Activated CD8-positive, alpha-beta memory T cell treated with anti-CD3 and anti-CD28 coated beads, Interleukin-2, amount 50 U/mL, for 4 hours (primary cell): ENCODE measurements around the gene PSORS1C1.
"Not testable (repeated sequence)": the region's sequence is repeated elsewhere in the genome, so short reads cannot be mapped to it uniquely, and the experiment has no call there.

ENCODE experiments used
- DNase-seq: peaks from one replicate; pipeline ENCODE4 v3.0.0-alpha.2; 2020

Gene PSORS1C1

DNA sequence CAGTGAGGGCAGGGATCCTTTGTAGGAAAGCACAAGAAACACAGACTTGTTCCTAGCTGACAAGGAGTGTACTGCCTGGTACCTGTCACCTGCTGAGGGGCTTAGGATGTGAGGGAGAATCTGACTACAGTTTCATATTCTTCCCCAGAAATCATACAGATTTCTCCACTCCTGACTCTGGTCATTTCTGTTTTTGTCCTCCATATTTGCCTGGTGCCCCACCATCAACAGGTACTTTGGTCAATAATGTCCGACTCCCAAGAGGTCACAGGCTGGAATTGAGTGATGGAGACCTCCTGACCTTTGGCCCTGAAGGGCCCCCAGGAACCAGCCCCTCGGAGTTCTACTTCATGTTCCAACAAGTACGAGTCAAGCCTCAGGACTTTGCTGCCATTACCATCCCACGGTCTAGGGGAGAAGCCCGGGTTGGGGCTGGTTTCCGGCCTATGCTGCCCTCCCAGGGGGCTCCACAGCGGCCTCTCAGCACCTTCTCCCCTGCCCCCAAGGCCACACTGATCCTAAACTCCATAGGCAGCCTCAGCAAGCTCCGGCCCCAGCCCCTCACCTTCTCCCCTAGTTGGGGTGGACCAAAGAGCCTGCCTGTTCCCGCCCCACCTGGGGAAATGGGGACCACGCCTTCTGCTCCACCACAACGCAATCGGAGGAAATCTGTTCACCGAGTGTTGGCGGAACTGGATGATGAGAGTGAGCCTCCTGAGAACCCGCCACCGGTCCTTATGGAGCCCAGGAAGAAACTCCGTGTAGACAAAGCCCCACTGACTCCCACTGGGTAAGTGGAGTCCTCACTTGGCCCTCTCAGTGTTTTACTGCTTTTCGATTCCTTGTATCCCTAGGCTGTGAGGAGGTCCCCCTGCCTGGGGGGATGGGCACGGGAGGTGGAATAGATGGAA, 46.9 kb downstream of the PSORS1C1 start:
- DNase-seq, result no peak

- no peak for DNase-seq
Observed at GRCh38 chr6:31162463-31163165, 48.0 kb downstream of the PSORS1C1 start.

GRCh38 chr6:31163922-31164321, 49.3 kb downstream of the PSORS1C1 start:
- no peak for DNase-seq

DNA sequence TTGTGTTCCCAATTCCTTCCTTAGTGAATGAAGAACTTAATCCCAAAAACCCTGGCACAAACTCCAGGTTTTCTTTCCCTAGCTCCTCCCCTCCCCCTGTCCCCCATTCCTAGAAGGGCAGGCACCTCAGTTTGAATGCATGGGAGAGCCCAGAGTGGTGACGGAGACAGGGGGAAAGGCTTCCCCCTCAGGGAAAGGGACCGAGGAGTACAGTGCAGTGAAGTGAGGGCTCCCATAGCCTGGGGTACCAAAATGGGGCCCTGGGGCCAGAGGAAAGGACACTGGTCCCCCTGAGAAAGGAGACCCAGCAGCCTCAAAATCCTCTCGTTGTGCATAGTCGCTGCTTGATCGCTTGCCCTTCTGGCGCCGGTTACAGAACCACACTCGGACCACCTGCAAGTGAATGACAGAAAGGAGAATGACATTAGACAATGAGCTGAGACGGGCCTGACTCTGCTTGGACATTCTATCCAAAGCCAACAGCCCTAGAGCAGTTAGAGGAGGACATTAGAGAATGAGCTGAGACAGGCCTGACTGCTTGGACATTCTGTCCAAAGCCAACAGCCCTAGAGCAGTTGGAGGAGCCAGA, 50.0 kb downstream of the PSORS1C1 start:
- DNase-seq, result not testable (repeated sequence)

DNA sequence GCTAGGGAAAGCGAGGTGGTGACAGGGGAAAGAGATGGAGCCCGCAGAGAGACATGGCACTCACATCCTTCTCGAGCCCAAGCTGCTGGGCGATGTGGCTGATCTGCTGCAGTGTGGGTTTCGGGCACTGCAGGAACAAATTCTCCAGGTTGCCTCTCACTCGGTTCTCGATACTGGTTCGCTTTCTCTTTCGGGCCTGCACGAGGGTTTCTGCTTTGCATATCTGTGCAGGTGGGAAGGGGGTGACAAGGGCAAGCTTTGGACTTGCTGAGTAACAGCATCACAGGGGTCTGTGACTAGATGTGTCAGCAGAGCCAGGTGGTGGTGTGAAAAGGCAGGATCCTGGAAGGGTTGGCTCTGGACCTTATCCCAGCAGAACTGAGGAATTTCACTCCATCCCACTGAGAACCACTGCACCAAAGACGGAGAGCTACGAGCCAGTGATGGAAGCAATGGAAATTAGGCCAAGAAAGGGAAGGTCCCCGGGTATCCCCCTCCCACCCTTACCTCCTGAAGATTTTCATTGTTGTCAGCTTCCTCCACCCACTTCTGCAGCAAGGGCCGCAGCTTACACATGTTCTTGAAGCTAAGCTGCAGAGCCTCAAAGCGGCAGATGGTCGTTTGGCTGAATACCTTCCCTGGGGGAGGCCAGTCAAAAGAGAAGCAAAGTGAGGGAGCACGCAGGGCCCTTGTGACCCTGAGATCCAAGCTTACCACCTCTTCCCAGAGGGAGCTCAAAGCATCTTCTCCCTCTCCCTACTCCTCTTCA, 50.6 kb downstream of the PSORS1C1 start:
- not testable (repeated sequence) for DNase-seq

- no peak for DNase-seq
Observed at GRCh38 chr6:31165986-31166385, 51.4 kb downstream of the PSORS1C1 start.

DNA sequence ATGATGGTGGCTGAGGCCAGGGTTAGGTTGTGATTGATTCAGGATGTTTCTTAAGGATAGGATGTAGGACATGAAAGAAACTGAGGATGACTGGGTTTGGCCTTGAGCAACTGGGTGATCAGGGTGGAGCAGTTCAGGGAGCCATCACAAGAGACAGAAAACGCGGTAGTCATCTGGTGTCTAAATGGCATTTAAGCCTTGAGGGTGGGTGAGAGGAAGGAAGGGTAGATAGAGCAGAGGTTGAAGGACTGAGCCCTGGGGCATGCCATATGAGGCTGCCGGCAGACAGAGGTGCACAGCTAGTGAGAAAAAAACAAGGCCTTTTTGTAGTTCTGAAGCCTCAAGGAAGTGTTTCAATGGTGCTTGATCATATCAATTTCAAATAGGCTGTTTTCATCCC, 54.0 kb downstream of the PSORS1C1 start:
- no peak for DNase-seq

DNA sequence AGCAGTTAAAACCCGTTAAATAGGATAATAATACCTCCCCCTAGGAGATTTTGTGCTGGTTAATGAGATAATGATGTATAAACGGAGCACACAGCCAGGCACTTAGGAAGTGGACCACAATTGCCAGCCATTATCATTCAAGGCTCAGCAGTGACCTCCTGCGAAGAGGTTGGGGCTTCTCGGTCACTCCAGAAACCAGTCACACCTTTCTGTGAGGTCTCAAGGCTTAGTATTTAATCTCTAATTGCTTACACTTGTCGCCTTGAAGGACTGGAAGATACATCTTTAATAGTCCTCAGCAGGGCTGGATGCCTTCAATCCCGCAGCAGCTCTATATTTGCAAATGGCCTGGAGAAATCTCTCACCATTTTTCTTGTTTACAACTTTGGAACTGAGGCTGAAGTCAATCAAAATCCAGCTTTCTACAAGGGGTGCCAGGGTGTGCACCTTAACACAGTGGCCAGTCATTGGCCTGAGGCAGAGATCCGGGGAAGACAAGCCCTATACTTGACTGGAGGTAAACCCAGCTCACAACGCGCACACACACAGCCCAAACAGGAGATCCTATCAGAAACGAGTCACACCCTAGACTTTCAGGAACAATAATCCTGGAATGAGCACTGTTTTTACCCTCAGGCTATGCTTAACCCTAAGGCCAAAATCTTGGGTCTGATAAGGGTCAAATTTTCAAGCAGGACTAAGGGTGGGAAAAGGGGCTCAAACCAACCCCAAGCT, 54.7 kb downstream of the PSORS1C1 start:
- DNase-seq, result no peak

DNA sequence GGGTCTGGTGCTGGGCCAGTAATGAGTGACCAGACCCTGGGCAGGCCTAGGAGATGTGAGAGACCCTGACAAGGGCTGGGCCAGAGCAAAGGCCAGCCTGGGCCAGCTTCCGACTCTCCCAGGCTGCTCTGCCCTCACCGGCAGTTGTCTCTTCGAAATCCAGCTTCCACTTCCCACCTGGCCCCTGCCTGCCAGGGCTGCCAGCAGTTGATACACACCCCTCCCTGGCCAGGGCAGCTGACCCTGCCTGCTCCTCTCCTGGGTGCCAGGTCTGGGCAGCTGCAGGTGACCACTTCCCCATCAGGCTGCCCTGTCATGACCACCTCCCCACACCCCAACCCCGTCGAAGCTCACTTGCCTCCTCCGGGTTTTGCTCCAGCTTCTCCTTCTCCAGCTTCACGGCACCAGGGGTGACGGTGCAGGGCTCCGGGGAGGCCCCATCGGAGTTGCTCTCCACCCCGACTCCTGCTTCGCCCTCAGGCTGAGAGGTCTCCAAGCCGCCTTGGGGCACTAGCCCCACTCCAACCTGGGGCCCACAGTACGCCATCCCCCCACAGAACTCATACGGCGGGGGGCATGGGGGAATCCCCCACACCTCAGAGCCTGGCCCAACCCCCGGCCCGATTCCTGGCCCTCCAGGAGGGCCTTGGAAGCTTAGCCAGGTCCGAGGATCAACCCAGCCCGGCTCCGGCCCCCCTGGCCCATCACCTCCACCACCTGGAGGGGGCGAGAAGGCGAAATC, 55.4 kb downstream of the PSORS1C1 start:
- not testable (repeated sequence) for DNase-seq

GRCh38 chr6:31170600-31170881, 55.9 kb downstream of the PSORS1C1 start, which contains the start of gene POU5F1:
Gene POU5F1, minus strand, starts transcription at chr6:31170682. Its CDS starts 62 bp downstream, at chr6:31170620.
- no peak for DNase-seq

GRCh38 chr6:31170987-31171671, 56.5 kb downstream of the PSORS1C1 start:
- DNase-seq, result no peak

DNA sequence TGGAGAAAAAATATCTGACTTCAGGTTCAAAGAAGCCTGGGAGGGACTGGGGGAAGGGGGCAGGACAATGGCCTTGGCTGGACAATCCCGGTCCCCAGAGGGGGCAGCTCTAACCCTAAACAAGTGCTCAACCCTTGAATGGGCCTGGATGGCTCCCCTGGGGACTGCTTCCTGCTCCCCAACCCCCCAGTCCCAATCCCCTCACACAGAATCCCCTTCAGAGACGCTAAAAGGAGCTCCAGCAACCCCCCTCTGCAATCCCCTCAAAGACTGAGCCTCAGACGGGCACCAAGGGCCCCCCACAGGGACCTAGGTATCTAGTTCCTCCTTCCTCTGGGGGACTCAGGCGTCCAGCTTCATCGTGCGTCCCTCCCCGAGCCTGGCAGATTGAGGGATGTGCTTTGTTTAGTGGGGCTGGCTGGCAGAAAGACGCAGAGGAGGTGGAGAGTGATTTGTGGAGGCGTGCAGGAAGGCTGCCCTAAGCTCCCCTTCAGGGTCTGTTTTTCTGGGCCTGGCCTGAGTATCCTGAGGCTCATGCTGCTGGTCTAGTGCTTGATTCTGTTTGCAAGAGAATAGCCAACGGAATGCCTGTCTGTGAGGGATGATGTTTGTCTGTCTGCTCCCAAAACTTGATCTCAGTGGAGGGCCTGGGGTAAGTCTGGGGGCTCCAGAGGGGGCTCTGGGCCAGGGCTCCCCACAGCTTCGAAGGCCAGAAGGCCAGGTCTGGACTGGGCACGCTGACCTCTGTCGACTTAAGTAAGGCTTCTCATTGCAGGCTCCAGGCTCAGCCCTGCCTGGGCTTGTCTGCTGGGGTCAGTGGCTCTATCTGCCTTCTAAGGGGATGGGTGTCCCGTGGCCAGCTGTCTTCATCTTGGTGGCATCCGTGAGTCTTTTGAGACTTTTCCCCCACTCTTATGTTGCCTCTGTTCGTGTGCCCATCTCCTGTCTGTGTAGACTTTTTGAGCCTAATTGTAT, 57.6 kb downstream of the PSORS1C1 start:
- no peak for DNase-seq

GRCh38 chr6:31172973-31173384, 58.4 kb downstream of the PSORS1C1 start:
- DNase-seq, result no peak

GRCh38 chr6:31173406-31173805, 58.8 kb downstream of the PSORS1C1 start:
- no peak for DNase-seq

- no peak for DNase-seq
Observed at GRCh38 chr6:31174378-31174777, 59.8 kb downstream of the PSORS1C1 start.

- DNase-seq, result no peak
Observed at GRCh38 chr6:31175971-31176370, 61.4 kb downstream of the PSORS1C1 start.

DNA sequence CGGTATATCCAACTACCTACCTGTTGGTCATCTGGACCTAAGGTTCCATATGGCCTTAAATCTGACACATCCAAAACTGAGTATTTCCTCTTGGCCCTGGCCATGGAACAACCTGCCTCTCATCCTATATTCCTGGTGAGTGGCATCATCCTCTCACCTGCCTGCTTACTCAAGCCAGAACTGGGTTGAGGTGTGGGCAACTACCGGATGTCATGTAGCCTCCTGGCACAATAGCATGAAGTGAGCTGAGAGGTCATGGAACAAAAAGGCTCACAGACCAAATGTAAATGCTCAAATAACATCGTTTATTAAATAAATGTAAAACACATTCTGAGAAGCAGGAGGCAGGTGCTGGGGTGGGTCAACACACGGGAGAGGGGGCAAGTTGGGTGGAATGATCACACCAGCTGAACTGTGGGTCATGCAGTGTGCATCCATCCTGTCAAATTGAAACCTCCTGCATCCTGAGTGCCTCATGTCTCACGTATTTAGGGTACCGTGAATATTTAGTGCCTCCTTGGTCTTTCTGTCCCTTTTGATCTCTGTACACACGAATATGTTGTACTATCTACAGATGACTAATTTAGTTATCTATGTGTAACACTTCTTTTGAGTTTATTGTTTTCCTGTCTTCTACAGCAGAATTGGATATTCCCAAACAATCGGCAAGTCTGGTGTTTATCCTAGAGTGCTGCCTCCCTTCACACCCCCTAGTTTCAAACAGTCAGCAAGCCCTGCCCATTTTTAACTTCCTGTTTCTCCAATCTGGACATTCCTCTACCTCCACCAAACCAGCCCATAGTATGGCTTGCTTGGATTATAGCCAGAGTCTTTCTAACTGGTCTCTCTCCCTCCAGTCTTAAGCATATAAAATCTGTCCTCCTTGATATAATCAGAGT, 63.8 kb downstream of the PSORS1C1 start:
- no peak for DNase-seq

GRCh38 chr6:31179042-31179386, 64.4 kb downstream of the PSORS1C1 start:
- DNase-seq, result no peak

DNA sequence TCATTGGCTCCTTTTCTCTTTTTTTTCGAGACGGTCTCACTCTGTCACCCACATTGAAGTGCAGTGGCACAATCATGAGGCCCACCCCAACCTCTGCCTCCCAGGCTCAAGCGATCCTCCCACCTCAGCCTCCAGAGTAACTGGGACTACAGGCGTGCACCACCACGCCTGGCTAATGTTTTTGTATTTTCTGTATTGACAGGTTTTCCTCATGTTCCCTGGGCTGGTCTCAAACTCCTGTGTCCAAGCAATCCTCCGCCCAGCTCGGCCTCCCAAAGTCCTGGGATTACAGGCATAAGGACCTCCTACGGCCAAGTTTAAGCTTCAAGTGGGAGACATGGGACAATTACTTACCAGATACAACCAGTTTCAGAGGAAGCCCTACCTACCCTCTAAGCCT, 65.3 kb downstream of the PSORS1C1 start:
- DNase-seq, result no peak
